ENCODE results near the gene EGFL7. TPM values are rescaled to one million over a fixed set of nuclear protein-coding genes. Genes with fewer than 3 reads are reported as not detected.
A peak's percentile ranks its signal among the peaks of the same experiment; 100 is the strongest.

The EGFL7 gene
- total RNA-seq, 4 donors from 2014 or later, result 38.4 to 143 (median 81.6) TPM

- Histone ChIP-seq H3K4me3 (replicated peaks in 1 of 3) (no peak overlapping the region), H3K27me3 (no peaks in the 10 kb centered on the region), H3K36me3 (no peaks in the 10 kb centered on the region), H3K27ac (peak overlapping the region in 2 of 3 donors; percentile 28 to 30), H3K9me3 (no peaks in the 10 kb centered on the region), H3K4me1 (peaks cover 11 to 12% of the 10 kb centered on the region in 2 donors)
- intact Hi-C loops (cut with DNase I), result no loop called here
- 80 to 82% methylated on average over 8 to 11 of the region's 18 CpGs for WGBS, 2 donors
- no peak for TF ChIP-seq POLR2A (IDR thresholded peaks at IDR 0.05)
- TF ChIP-seq CTCF (IDR thresholded peaks at IDR 0.05), result no peak
- DNase-seq, result no peak
Measured at GRCh38 chr9:136645352-136645902, 17.3 kb upstream of the EGFL7 start.

- Histone ChIP-seq H3K27me3 (no peaks in the 10 kb centered on the region), H3K9me3 (no peaks in the 10 kb centered on the region), H3K27ac (peak overlapping the region; percentile 28 to 40 (median 36)), H3K36me3 (no peaks in the 10 kb centered on the region), H3K4me1 (peaks cover 11 to 12% of the 10 kb centered on the region in 2 donors), H3K4me3 (replicated peaks in 1 of 3) (peak overlapping the region in 1 of 3 donors; percentile 14)
- intact Hi-C loops (cut with DNase I), result no loop called here
- WGBS, 2 donors, result 36 to 40% methylated on average over 5 to 14 of the region's 40 CpGs
- TF ChIP-seq POLR2A (IDR thresholded peaks at IDR 0.05) (no peak), CTCF (IDR thresholded peaks at IDR 0.05) (no peak)
- peak; percentile 40 to 46 for DNase-seq
Measured at GRCh38 chr9:136645903-136646754, 16.6 kb upstream of the EGFL7 start.

GRCh38 chr9:136646827-136647711 is 15.6 kb upstream of the EGFL7 start:
- H3K9me3 ChIP-seq, result no peaks in the 10 kb centered on the region
- TF ChIP-seq POLR2A (IDR thresholded peaks at IDR 0.05), result no peak
- TF ChIP-seq CTCF (IDR thresholded peaks at IDR 0.05), result no peak
- H3K27me3 ChIP-seq, result no peaks in the 10 kb centered on the region
- DNase-seq, result no peak
- no peaks in the 10 kb centered on the region for H3K36me3 ChIP-seq
- H3K4me3 ChIP-seq (replicated peaks in 1 of 3), result peak overlapping the region in 1 of 3 donors; percentile 9
- WGBS, 2 donors, result 76% methylated on average over 14 to 20 of the region's 29 CpGs
- peaks cover 11 to 12% of the 10 kb centered on the region in 2 donors for H3K4me1 ChIP-seq
- intact Hi-C loops (cut with DNase I), result no loop called here
- H3K27ac ChIP-seq, result peak overlapping the region in 2 of 3 donors; percentile 28 to 40

GRCh38 chr9:136648751-136649150 is 14.0 kb upstream of the EGFL7 start:
- peak; percentile 34 for DNase-seq
- Histone ChIP-seq H3K27ac (peak overlapping the region in 1 of 3 donors; percentile 61), H3K27me3 (no peaks in the 10 kb centered on the region), H3K36me3 (no peaks in the 10 kb centered on the region), H3K9me3 (no peaks in the 10 kb centered on the region), H3K4me1 (peaks cover 11 to 12% of the 10 kb centered on the region in 2 donors), H3K4me3 (replicated peaks in 1 of 3) (no peak overlapping the region)
- WGBS, 2 donors, result 49 to 55% methylated on average over 9 to 16 of the region's 16 CpGs
- TF ChIP-seq POLR2A (IDR thresholded peaks at IDR 0.05) (no peak), CTCF (IDR thresholded peaks at IDR 0.05) (no peak)
- intact Hi-C loops (cut with DNase I), result no loop called here
